Fibroblast of lung (primary cell): ENCODE results near the gene SP8.

ENCODE experiments used
- EZH2 ChIP-seq: IDR thresholded peaks from 2 replicates; pipeline ENCODE4 v1.5.1; 2012; ENCODE audit warnings: low read length, control low read depth, mild to moderate bottlenecking; ENCODE audit errors: missing control alignments
- TF ChIP-seq, protein P1 (sequence below), 2 donors: IDR thresholded peaks in 1 of 2; conservative IDR thresholded peaks in 1 of 2; 1 replicate in 1 of 2; 2 replicates in 1 of 2; pipeline ENCODE4 v1.5.1; 2011 to 2012; ENCODE audit warnings: low read length in 2 of 2, control low read depth in 1 of 2, inconsistent platforms in 1 of 2, low read depth in 1 of 2, mild to moderate bottlenecking in 1 of 2

DNA sequence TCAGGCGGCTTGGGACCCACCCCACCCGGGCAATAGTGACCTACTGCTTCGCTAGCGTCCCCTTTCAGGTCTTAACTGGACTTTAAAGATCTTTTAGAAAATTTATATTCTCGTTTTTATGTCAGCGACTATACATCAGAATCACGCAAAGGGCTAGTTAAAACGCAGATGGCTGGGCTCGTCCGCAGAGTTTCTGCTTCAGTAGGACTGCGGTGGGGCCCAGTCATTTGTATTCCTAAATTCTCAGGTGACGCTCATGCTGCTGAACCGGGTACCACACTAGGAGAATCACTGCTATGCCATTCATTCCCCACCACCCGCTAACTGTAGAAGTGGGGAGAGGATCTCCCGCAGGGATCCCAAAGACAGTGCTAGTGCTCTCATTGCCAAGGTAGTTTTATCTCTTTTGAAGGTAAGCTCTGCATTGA is 12.0 kb upstream of the SP8 start:
- TF ChIP-seq EZH2 = peak; percentile 19
- TF ChIP-seq, protein P1, sequence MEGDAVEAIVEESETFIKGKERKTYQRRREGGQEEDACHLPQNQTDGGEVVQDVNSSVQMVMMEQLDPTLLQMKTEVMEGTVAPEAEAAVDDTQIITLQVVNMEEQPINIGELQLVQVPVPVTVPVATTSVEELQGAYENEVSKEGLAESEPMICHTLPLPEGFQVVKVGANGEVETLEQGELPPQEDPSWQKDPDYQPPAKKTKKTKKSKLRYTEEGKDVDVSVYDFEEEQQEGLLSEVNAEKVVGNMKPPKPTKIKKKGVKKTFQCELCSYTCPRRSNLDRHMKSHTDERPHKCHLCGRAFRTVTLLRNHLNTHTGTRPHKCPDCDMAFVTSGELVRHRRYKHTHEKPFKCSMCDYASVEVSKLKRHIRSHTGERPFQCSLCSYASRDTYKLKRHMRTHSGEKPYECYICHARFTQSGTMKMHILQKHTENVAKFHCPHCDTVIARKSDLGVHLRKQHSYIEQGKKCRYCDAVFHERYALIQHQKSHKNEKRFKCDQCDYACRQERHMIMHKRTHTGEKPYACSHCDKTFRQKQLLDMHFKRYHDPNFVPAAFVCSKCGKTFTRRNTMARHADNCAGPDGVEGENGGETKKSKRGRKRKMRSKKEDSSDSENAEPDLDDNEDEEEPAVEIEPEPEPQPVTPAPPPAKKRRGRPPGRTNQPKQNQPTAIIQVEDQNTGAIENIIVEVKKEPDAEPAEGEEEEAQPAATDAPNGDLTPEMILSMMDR (conservative IDR thresholded peaks at IDR 0.05 in 1 of 2, IDR thresholded peaks at IDR 0.05 in 1 of 2; ENCODE audit: low read depth in 1 of 2, low read length in 2 of 2) = no peak
